PC-3 (cell line): ENCODE measurements around the gene SMAP1.

ENCODE experiments used
- EZH2phosphoT487 ChIP-seq: fragments of 300-600 bp; sonication (generic); IDR thresholded peaks from 2 replicates; pipeline ENCODE4 v1.6.1; 2018; ENCODE audit warnings: mild to moderate bottlenecking, antibody characterized with exemption, low read length, borderline replicate concordance
- TF ChIP-seq, protein P1 (sequence below): fragments of 300-600 bp; sonication (generic); conservative IDR thresholded peaks from 2 replicates; pipeline ENCODE4 v1.5.1; 2017; ENCODE audit warnings: antibody characterized with exemption, low read depth, mild to moderate bottlenecking, low read length

- TF ChIP-seq, protein P1, sequence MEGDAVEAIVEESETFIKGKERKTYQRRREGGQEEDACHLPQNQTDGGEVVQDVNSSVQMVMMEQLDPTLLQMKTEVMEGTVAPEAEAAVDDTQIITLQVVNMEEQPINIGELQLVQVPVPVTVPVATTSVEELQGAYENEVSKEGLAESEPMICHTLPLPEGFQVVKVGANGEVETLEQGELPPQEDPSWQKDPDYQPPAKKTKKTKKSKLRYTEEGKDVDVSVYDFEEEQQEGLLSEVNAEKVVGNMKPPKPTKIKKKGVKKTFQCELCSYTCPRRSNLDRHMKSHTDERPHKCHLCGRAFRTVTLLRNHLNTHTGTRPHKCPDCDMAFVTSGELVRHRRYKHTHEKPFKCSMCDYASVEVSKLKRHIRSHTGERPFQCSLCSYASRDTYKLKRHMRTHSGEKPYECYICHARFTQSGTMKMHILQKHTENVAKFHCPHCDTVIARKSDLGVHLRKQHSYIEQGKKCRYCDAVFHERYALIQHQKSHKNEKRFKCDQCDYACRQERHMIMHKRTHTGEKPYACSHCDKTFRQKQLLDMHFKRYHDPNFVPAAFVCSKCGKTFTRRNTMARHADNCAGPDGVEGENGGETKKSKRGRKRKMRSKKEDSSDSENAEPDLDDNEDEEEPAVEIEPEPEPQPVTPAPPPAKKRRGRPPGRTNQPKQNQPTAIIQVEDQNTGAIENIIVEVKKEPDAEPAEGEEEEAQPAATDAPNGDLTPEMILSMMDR = no peak
- no peak for TF ChIP-seq EZH2phosphoT487
These were observed 138.4 kb downstream of the SMAP1 start for GRCh38 chr6:70806086-70806485.
